ENCODE data around the gene ZBTB11.
"Not testable (repeated sequence)": the region's sequence is repeated elsewhere in the genome, so short reads cannot be mapped to it uniquely, and the experiment has no call there.

The ZBTB11 gene, protein sequence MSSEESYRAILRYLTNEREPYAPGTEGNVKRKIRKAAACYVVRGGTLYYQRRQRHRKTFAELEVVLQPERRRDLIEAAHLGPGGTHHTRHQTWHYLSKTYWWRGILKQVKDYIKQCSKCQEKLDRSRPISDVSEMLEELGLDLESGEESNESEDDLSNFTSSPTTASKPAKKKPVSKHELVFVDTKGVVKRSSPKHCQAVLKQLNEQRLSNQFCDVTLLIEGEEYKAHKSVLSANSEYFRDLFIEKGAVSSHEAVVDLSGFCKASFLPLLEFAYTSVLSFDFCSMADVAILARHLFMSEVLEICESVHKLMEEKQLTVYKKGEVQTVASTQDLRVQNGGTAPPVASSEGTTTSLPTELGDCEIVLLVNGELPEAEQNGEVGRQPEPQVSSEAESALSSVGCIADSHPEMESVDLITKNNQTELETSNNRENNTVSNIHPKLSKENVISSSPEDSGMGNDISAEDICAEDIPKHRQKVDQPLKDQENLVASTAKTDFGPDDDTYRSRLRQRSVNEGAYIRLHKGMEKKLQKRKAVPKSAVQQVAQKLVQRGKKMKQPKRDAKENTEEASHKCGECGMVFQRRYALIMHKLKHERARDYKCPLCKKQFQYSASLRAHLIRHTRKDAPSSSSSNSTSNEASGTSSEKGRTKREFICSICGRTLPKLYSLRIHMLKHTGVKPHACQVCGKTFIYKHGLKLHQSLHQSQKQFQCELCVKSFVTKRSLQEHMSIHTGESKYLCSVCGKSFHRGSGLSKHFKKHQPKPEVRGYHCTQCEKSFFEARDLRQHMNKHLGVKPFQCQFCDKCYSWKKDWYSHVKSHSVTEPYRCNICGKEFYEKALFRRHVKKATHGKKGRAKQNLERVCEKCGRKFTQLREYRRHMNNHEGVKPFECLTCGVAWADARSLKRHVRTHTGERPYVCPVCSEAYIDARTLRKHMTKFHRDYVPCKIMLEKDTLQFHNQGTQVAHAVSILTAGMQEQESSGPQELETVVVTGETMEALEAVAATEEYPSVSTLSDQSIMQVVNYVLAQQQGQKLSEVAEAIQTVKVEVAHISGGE

DNA sequence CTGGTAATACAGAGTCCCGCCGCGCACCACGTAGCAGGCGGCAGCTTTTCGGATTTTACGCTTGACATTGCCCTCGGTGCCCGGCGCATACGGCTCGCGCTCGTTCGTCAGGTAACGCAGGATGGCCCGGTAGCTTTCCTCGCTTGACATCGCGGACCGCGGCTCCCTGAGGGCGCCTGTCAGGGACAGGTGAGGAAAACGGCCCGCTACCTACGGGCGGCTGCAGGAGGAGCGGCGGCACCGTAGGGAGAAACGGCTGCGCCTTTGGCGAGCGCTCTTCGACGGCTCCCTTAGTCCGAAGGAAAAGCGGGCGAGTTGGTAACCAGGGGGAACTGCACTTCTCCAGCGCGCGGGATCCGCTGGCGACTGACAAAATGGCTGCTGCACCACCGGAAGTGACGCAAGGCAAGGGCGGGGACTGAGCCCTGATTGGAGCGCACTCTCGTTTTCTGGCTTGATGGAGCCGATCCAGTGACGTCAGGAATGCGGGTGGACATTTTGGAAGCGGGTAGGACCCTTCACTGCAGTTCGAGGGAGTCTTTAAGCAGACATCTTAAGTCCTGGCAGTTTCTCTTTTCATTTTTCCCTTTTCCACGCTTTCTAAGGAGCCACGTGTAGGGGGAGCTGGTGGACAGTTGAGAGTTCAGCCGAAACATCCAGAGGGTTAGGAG, at the start of gene ZBTB11:
Gene ZBTB11, minus strand, starts transcription at position 368 of the 671 bp plus-strand sequence. Its CDS starts 218 bp downstream, at position 150.
- DNase-seq, result no peak

DNA sequence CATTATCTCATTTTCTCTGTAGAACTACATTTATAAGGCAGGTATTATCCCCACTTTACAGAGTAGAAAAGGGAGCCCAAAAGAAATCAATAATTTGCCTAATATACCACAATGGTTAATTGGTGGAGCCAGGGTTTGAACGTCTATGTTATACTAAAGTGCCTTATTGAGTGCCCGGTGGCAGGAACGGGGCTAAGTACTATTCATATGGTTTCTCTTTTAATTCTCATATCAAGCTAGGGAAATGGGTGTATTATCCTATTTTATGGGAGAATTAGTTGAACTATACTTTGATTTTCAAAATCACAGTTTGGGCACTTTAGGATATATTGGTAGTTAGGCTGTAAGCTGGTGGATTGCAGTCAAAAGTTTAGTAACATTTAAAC, 49.0 kb upstream of the ZBTB11 start:
- no peak for DNase-seq

GRCh38 chr3:101725194-101725889, 48.4 kb upstream of the ZBTB11 start:
- DNase-seq, result peak; percentile 41 to 65

GRCh38 chr3:101724329-101725193, 47.6 kb upstream of the ZBTB11 start, which contains the start of gene CEP97:
TSS of gene CEP97 (plus strand) at chr3:101724614. CDS start at chr3:101724677, 63 bp downstream.
- peak; percentile 98 for DNase-seq

DNA sequence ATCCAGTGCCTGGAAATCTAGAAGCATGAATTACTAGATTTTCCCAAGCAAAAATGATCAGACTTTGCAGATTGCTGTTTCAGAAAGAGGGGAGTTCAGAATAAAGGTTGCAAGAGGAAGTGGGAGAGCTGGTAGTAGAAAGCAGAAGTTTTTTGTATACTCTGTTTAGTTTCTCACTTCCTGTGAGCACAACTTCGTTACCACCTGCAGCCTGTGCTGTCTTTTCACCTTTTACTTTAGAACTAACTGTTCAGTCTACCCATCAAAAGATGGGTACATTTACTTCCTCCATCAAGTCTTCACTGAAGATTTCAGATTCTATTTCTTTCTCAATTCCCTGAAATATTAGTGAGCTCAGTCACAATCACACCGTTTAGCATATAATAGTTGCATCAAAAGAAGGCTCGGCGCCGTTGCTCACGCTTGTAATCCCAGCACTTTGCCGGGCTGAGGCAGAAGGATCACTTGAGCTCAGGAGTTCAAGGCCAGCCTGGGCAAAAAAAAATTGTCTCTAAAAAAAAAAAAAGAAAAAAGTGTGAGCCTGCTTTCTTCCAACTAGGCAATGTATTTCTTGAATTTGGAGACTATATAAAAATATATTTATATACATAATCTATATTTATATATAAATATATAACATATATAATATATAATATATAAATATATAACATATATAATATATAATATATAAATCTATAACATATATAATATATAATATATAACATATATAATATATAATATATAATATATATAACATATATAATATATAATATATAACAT, 45.7 kb upstream of the ZBTB11 start:
- no peak for DNase-seq

DNA sequence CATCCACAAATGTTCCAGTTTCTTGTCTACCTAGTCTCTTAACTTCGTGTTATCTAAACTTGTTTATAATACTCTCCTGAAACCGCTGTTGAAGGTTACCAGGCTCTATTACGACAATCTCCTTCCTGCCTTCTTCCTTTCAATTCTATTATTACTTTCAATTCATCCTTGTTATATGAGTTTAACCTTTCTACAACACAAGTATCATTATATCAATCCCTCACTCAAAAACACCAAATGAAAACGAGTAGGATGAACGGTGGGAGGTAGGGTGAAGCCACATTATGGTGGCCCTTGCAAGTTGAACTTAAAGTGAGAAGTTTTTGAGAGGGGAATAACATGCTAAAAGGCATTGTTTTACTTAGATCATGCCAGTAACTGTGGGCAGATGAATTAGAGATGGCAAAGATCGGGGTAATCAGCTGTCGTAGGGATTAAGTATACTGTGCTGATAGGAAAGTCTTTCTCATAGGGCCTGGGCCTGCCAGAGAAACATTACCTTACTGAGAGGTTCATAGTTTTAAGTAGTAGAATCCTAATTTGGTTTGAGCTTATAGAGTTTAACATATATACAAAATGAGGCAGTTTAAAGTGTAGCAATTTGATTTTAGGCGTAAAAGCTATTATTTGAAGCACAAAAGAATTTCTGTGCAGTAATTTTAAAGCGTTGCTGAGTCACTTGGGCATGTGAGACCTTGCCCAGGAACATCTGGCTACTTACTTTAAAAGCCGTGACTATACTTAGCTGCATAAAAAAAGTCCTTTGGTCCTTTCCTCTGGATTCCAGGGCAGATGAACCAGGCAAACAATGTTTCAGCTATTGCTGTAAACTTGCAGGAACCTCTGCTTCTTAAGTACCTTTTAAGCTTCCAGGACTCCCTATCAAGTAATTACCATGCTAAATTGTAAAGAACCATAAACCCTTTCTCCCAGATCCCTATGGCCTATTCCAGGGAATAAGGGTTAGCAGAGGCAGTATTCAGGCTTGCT, 44.2 kb upstream of the ZBTB11 start:
- peak in 1 of 2 experiments; percentile 47 for DNase-seq

DNA sequence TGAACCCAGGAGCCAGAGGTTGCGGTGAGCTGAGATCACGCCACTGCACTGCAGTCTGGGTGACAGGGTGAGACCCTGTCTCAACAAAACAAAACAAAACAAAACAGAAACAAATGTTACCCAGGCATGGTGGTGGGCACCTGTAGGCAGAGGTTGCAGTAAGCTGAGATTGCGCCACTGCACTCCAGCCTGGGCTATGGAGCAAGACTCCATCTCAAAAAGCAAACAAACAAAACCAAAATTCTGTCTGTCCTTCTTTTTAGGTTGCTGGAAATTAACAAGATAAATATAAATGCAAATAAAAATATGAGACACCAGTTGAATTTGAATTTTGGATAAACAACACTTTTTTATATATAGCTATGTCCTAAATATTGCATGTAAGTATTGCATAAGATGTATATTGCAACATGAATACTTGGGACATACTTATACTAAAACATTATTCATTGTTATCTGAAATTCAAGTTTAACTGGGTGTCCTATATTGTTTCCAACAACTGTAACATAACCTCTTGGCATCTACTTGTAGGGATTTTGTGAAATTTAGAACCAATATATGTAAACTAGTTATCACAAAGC, 42.8 kb upstream of the ZBTB11 start:
- no peak for DNase-seq

DNA sequence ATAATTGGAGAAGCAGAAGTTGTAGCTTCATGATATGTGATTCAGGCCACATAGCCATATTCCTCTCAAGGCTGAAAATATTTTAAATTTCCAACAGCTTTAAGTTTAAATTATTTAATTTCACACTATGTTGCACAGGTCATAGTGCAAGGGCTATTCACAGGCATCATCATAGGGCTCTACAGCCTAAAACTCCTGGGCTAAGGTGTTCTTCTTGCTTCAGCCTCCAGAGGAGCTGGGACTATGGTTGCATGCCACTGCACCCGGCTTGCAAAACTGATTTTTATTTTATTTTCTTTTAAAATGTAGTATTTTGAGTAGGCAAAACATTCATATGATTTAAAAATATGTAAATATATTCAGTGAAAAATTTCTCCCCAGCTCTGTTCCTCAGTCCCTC, 41.5 kb upstream of the ZBTB11 start:
- no peak for DNase-seq

DNA sequence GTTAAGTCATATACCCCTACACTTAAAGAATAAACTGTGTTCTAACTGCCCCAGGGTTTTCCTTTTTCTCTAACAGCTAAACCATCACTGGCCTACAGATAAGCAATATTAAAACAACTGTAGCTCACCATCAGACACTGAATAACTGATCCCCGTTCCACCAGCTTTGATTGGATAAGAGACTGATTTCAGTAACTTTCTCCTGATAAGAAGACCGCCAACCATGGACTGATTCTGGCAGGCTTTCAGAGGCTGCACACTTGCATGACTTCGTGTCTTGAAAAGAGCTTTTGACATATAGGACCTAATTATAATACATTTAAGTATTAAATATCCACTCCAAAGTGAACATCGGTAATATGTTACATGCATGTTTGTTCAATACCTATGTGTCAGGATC, 32.2 kb upstream of the ZBTB11 start:
- DNase-seq, result no peak

GRCh38 chr3:101704639-101705038, 27.7 kb upstream of the ZBTB11 start:
- not testable (repeated sequence) for DNase-seq

GRCh38 chr3:101703169-101703568, 26.2 kb upstream of the ZBTB11 start:
- no peak for DNase-seq

GRCh38 chr3:101702726-101703125, 25.8 kb upstream of the ZBTB11 start:
- no peak for DNase-seq

- DNase-seq, result no peak
These were observed 25.0 kb upstream of the ZBTB11 start for GRCh38 chr3:101701696-101702634.

GRCh38 chr3:101695779-101696372, 18.9 kb upstream of the ZBTB11 start:
- DNase-seq, result no peak

- not testable (repeated sequence) for DNase-seq
These were observed 17.9 kb upstream of the ZBTB11 start for GRCh38 chr3:101694836-101695235.

DNA sequence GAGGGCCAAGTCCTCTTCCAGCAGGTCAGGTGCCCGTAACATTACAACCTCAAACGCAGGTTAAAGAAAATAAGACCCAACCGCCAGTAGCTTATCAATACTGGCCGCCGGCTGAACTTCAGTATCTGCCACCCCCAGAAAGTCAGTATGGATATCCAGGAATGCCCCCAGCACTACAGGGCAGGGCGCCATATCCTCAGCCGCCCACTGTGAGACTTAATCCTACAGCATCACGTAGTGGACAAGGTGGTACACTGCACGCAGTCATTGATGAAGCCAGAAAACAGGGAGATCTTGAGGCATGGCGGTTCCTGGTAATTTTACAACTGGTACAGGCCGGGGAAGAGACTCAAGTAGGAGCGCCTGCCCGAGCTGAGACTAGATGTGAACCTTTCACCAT, 16.6 kb upstream of the ZBTB11 start:
- not testable (repeated sequence) for DNase-seq

Measured in NCI-H524 (cell line).